ENCODE results near the gene DNAAF1.

DNAAF1 gene

DNA sequence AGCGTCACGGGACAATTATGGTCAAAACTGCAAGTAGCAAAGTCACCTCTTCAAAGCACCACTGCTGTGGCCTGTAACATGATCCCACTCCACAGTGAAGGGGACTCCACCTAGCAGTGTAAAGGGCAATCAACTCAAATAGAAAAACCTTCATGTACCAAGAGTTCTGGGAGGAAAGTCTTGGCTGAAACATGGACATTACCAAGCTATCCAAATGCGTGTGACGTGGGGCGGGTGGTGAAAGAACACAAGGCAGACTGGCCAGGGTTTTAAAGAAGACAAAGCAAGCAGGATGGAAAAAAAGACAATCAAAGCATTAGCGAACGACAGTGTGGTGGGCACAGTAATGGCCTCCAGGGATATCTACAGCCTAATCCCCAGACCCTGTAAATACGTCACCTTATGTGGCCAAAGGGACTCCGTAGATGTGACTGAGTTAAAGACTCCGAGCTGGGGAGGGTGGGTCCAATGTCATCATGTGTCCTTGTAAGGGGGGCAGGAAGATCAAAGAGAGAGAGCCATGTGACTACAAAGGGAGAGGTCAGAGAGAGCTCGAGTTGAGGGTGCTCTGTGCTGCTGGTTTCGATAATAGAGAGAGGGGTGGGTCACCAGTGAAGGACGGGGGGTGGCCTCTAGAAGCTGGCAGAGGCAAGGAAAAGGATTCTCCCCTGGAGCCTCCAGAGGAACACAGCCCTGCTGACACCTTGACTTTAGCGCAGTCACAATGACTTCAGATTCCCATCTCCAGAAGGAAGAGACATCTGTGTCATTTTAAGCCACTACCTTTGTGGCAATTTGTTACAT, 6.1 kb upstream of the DNAAF1 start:
- H3K9me3 ChIP-seq: no peaks in the 10 kb centered on the region
- H3K36me3 ChIP-seq: no peaks in the 10 kb centered on the region
- peaks cover 63% of the 10 kb centered on the region for H3K4me1 ChIP-seq
- H3K4me3 ChIP-seq: no peak overlapping the region
- H3K27me3 ChIP-seq: no peaks in the 10 kb centered on the region
- peak overlapping the region; percentile 50 for H3K4me2 ChIP-seq
- 0 out of 2 replicates have a peak overlapping the region, but pooled peaks have one; percentile 12 for H3K9ac ChIP-seq
- H3K27ac ChIP-seq: no peak overlapping the region
- peaks cover 73% of the 10 kb centered on the region for H4K20me1 ChIP-seq
- TF ChIP-seq Cebpa-rat (IDR thresholded peaks at IDR 0.05): no peak

DNA sequence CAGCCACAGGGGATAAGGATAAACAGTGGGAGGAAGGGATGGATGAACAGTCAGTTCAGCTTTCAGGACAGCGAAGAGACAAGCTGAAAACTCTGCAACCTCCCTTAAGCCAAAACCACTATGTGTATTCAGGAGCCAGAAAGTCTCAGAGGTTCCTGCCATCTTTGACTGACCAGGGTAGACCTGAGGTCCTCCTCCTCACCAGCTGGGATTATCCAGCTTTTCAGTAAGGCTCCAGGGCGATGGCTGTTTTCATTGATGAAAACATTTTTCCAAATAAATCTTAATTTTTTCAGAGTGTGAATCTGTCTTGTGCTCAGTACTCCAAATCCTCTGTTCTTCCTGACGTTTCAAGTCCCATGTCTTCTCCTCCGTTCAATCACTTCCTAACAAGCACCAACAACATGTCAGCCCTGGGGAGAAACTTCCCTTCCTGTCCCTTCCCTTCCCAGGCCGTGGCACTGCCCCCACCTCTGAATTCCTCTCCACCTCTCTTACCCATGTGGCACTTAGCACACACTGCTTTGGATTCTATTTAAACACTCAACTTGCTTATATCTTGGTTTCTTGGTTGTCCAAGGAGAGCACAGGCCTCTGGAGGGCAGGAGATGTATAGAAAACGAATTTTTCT, 5.4 kb upstream of the DNAAF1 start:
- peak overlapping the region; percentile 50 for H3K4me2 ChIP-seq
- no peak for TF ChIP-seq Cebpa-rat (IDR thresholded peaks at IDR 0.05)
- H3K4me3 ChIP-seq: no peak overlapping the region
- H3K36me3 ChIP-seq: no peaks in the 10 kb centered on the region
- peaks cover 76% of the 10 kb centered on the region for H4K20me1 ChIP-seq
- no peaks in the 10 kb centered on the region for H3K27me3 ChIP-seq
- no peak overlapping the region for H3K27ac ChIP-seq
- peaks cover 64% of the 10 kb centered on the region for H3K4me1 ChIP-seq
- H3K9me3 ChIP-seq: no peaks in the 10 kb centered on the region
- no peak overlapping the region for H3K9ac ChIP-seq

GRCh38 chr16:84141143-84141670, 3.9 kb upstream of the DNAAF1 start:
- peak overlapping the region; percentile 14; the same call in 1 of the 2 replicates for H3K4me2 ChIP-seq
- H4K20me1 ChIP-seq: peaks cover 73% of the 10 kb centered on the region
- TF ChIP-seq Cebpa-rat (IDR thresholded peaks at IDR 0.05): no peak
- H3K27me3 ChIP-seq: no peaks in the 10 kb centered on the region
- no peak overlapping the region for H3K9ac ChIP-seq
- peaks cover 62% of the 10 kb centered on the region for H3K4me1 ChIP-seq
- H3K27ac ChIP-seq: no peak overlapping the region
- H3K4me3 ChIP-seq: no peak overlapping the region
- no peaks in the 10 kb centered on the region for H3K36me3 ChIP-seq
- no peaks in the 10 kb centered on the region for H3K9me3 ChIP-seq

- Histone ChIP-seq H3K4me1 (peaks cover 44% of the 10 kb centered on the region), H3K4me3 (no peak overlapping the region), H3K27ac (no peak overlapping the region), H3K9me3 (no peaks in the 10 kb centered on the region), H3K36me3 (no peaks in the 10 kb centered on the region), H3K4me2 (no peak overlapping the region), H4K20me1 (peaks cover 55% of the 10 kb centered on the region), H3K27me3 (no peaks in the 10 kb centered on the region), H3K9ac (no peak overlapping the region)
- TF ChIP-seq Cebpa-rat (IDR thresholded peaks at IDR 0.05): no peak
Observed at GRCh38 chr16:84143081-84143480, 2.0 kb upstream of the DNAAF1 start.

DNA sequence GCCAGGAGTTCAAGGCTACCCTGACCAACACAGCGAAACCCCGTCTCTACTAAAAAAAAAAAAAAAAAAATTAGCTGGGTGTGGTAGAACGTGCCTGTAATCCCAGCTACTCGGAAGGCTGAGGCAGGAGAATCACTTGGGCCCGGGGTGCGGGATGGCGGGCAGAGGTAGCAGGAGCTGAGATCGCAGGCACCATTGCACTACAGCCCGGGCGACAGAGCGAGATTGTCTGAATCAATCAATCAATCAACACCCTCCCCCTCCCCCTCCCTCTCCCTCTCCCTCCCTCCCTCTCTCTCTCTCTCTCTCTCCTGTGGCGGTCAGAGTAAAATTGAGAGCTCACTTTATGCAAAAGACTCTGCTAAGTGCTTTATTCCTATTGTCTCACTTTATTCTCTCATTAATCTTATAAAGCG, 1.3 kb upstream of the DNAAF1 start:
- H3K4me2 ChIP-seq: peak overlapping the region; percentile 98
- peak overlapping the region; percentile 79 for H3K4me3 ChIP-seq
- peaks cover 36% of the 10 kb centered on the region for H3K4me1 ChIP-seq
- H3K27ac ChIP-seq: no peak overlapping the region
- no peak for TF ChIP-seq Cebpa-rat (IDR thresholded peaks at IDR 0.05)
- H4K20me1 ChIP-seq: peaks cover 52% of the 10 kb centered on the region
- no peaks in the 10 kb centered on the region for H3K9me3 ChIP-seq
- H3K36me3 ChIP-seq: no peaks in the 10 kb centered on the region
- peak overlapping the region; percentile 76 for H3K9ac ChIP-seq
- H3K27me3 ChIP-seq: no peaks in the 10 kb centered on the region

DNA sequence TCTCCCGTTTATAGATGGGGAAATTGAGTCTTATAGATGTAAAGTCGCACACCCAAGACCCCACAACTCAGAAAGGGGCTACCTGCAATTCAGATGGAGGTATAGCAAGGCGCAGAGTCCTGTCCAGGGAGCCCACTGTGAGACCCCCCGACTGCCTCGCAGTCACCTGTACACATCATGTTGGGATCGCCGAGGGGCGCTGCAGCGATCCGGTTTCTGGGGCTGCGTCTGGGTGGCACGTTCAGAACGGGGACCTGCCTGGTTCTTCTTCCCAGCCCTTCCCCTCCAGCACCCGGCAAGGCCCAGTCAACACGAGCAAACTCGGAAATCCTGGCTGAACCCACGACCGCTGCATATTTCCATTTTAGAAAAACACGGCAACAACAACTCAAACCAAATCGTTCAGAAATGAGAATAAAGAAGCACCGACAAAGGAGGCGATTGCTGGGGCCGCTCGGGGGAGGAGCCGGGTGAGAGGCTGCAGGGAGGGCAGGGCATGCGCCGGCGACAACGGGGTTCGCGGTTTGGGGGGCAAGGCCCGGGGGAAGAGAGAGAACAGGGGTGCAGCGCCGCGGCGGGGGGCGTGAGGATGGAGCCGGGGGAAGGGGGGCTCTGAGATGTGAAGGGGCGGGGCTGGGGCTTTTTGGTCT, 774 bp upstream of the DNAAF1 start:
- Histone ChIP-seq H3K27me3 (no peaks in the 10 kb centered on the region), H3K4me2 (peak overlapping the region; percentile 98), H3K27ac (peak overlapping the region; percentile 70), H3K36me3 (no peaks in the 10 kb centered on the region), H3K4me3 (peak overlapping the region; percentile 79), H4K20me1 (peaks cover 47% of the 10 kb centered on the region), H3K9ac (peak overlapping the region; percentile 76), H3K4me1 (peaks cover 31% of the 10 kb centered on the region), H3K9me3 (no peaks in the 10 kb centered on the region)
- no peak for TF ChIP-seq Cebpa-rat (IDR thresholded peaks at IDR 0.05)

GRCh38 chr16:84150926-84151325, 5.8 kb downstream of the DNAAF1 start:
- Histone ChIP-seq H3K36me3 (no peaks in the 10 kb centered on the region), H3K27me3 (no peaks in the 10 kb centered on the region), H3K4me3 (no peak overlapping the region), H3K4me2 (no peak overlapping the region), H3K9ac (no peak overlapping the region), H3K9me3 (no peaks in the 10 kb centered on the region), H3K27ac (no peak overlapping the region), H4K20me1 (no peaks in the 10 kb centered on the region), H3K4me1 (no peaks in the 10 kb centered on the region)
- no peak for TF ChIP-seq Cebpa-rat (IDR thresholded peaks at IDR 0.05)

GRCh38 chr16:84153660-84154214, 8.6 kb downstream of the DNAAF1 start:
- Histone ChIP-seq H3K36me3 (no peaks in the 10 kb centered on the region), H3K27ac (no peak overlapping the region), H3K4me3 (no peak overlapping the region), H3K27me3 (no peaks in the 10 kb centered on the region), H3K9me3 (no peaks in the 10 kb centered on the region), H3K4me2 (no peak overlapping the region), H4K20me1 (no peaks in the 10 kb centered on the region), H3K4me1 (no peaks in the 10 kb centered on the region), H3K9ac (no peak overlapping the region)
- no peak for TF ChIP-seq Cebpa-rat (IDR thresholded peaks at IDR 0.05)

DNA sequence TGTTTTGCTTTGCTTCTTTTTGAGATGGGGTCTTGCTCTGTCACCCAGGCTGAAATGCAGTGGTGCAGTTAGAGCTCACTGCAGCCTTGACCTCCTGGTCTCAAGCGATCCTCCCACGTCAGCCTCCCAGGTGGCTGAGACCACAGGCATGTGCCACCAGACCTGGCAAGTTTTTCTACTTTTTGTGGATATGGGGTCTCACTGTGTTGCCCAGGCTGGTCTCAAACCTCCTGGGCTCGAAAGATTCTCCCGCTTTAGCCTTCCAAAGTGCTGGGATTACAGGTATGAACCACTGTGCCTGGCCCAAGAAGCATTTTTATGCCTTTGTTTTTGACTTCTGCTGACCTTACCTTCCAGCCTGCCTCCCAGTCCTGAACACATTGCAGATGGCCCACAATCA, 10.1 kb downstream of the DNAAF1 start:
- Histone ChIP-seq H3K9ac (no peak overlapping the region), H3K27ac (no peak overlapping the region), H3K9me3 (no peaks in the 10 kb centered on the region), H3K4me3 (no peak overlapping the region), H3K4me2 (no peak overlapping the region), H3K36me3 (no peaks in the 10 kb centered on the region), H3K4me1 (no peaks in the 10 kb centered on the region), H3K27me3 (no peaks in the 10 kb centered on the region), H4K20me1 (no peaks in the 10 kb centered on the region)
- TF ChIP-seq Cebpa-rat (IDR thresholded peaks at IDR 0.05): no peak
